ENCODE measurements around the gene NEO1. TPM values are rescaled to one million over a fixed set of nuclear protein-coding genes. Genes with fewer than 3 reads are reported as not detected.

NEO1 gene
- polyA plus RNA-seq, 1 donor from 2014 or later: 57.0 TPM

DNA sequence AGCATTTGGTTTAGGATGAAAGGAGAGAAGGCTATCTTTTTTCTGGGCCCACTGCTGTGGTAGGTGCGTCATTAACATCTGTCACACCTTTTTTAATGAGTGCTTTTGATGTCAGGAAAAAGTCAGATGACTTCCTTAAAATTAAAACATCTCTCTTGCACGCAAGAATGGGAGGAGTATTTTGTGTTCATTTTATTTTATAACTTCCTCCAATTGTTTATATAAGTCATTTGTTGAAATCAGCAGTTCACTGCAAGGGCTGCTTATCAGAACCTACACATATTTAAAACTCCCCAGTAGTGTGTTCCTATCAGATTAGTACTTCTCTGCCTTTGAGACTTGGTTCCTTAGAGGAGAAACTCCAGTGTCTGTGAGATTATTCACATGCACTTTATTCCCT is 143.8 kb downstream of the NEO1 start:
- TF ChIP-seq MXI1 (conservative IDR thresholded peaks at IDR 0.05; ENCODE audit: poor library complexity, severe bottlenecking) (no peak), TAF1 (IDR thresholded peaks at IDR 0.05; ENCODE audit: low read depth) (no peak), RAD21 (conservative IDR thresholded peaks at IDR 0.05) (no peak)
- TF ChIP-seq, protein P1, sequence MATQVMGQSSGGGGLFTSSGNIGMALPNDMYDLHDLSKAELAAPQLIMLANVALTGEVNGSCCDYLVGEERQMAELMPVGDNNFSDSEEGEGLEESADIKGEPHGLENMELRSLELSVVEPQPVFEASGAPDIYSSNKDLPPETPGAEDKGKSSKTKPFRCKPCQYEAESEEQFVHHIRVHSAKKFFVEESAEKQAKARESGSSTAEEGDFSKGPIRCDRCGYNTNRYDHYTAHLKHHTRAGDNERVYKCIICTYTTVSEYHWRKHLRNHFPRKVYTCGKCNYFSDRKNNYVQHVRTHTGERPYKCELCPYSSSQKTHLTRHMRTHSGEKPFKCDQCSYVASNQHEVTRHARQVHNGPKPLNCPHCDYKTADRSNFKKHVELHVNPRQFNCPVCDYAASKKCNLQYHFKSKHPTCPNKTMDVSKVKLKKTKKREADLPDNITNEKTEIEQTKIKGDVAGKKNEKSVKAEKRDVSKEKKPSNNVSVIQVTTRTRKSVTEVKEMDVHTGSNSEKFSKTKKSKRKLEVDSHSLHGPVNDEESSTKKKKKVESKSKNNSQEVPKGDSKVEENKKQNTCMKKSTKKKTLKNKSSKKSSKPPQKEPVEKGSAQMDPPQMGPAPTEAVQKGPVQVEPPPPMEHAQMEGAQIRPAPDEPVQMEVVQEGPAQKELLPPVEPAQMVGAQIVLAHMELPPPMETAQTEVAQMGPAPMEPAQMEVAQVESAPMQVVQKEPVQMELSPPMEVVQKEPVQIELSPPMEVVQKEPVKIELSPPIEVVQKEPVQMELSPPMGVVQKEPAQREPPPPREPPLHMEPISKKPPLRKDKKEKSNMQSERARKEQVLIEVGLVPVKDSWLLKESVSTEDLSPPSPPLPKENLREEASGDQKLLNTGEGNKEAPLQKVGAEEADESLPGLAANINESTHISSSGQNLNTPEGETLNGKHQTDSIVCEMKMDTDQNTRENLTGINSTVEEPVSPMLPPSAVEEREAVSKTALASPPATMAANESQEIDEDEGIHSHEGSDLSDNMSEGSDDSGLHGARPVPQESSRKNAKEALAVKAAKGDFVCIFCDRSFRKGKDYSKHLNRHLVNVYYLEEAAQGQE (IDR thresholded peaks at IDR 0.05; ENCODE audit: borderline replicate concordance): no peak
- Histone ChIP-seq H3K36me3 (ENCODE audit: insufficient read depth, low read length) (no peaks in the 10 kb centered on the region), H4K20me1 (ENCODE audit: insufficient read depth) (no peaks in the 10 kb centered on the region), H3K9me2 (ENCODE audit: insufficient read depth, low read length) (no peaks in the 10 kb centered on the region), H3K4me3 (ENCODE audit: low read length) (no peak overlapping the region), H2AFZ (ENCODE audit: low read depth, low read length) (no peak overlapping the region), H3K9ac (ENCODE audit: low read length) (no peak overlapping the region), H3K27me3 (ENCODE audit: insufficient read depth, low read depth, low read length) (no peaks in the 10 kb centered on the region), H3K79me2 (replicated peaks; ENCODE audit: insufficient read depth, low read length) (no peaks in the 10 kb centered on the region), H3K4me2 (ENCODE audit: low read length) (no peak overlapping the region), H3K27ac (ENCODE audit: low read length) (no peak overlapping the region), H3K9me3 (ENCODE audit: low read length) (no peaks in the 10 kb centered on the region), H3F3A (ENCODE audit: insufficient read depth, low read length, poor library complexity, severe bottlenecking) (no peaks in the 10 kb centered on the region)

GRCh38 chr15:73200339-73200738 is 148.1 kb downstream of the NEO1 start:
- H3K36me3 ChIP-seq (ENCODE audit: insufficient read depth, low read length): peaks cover 5% of the 10 kb centered on the region
- TF ChIP-seq EP300 (conservative IDR thresholded peaks at IDR 0.05; ENCODE audit: poor library complexity, severe bottlenecking): no peak
- TF ChIP-seq, protein P1 (IDR thresholded peaks at IDR 0.05; ENCODE audit: borderline replicate concordance): no peak
- no peak for TF ChIP-seq MXI1 (conservative IDR thresholded peaks at IDR 0.05; ENCODE audit: poor library complexity, severe bottlenecking)
- TF ChIP-seq POLR2AphosphoS5 (IDR thresholded peaks at IDR 0.05): no peak
- no peak for TF ChIP-seq CTCF (IDR thresholded peaks at IDR 0.05; ENCODE audit: poor library complexity, severe bottlenecking)
- no peak for TF ChIP-seq TAF1 (IDR thresholded peaks at IDR 0.05; ENCODE audit: low read depth)
- no peak for TF ChIP-seq RAD21 (conservative IDR thresholded peaks at IDR 0.05)
- TF ChIP-seq SMC3 (conservative IDR thresholded peaks at IDR 0.05; ENCODE audit: poor library complexity): no peak
- no peak for TF ChIP-seq EZH2 (IDR thresholded peaks at IDR 0.05; ENCODE audit: borderline replicate concordance, insufficient read depth, low read length, poor library complexity, severe bottlenecking)
- H3K27me3 ChIP-seq (ENCODE audit: insufficient read depth, low read depth, low read length): no peaks in the 10 kb centered on the region
- H3K9ac ChIP-seq (ENCODE audit: low read length): no peak overlapping the region
- H3K4me3 ChIP-seq (ENCODE audit: low read length): no peak overlapping the region
- no peaks in the 10 kb centered on the region for H3K9me2 ChIP-seq (ENCODE audit: insufficient read depth, low read length)
- H3K4me2 ChIP-seq (ENCODE audit: low read length): no peak overlapping the region
- no peaks in the 10 kb centered on the region for H4K20me1 ChIP-seq (ENCODE audit: insufficient read depth)
- no peaks in the 10 kb centered on the region for H3K9me3 ChIP-seq (ENCODE audit: low read length)
- no peak overlapping the region for H2AFZ ChIP-seq (ENCODE audit: low read depth, low read length)
- no peaks in the 10 kb centered on the region for H3F3A ChIP-seq (ENCODE audit: insufficient read depth, low read length, poor library complexity, severe bottlenecking)
- H3K79me2 ChIP-seq (replicated peaks; ENCODE audit: insufficient read depth, low read length): no peaks in the 10 kb centered on the region
- no peak overlapping the region for H3K27ac ChIP-seq (ENCODE audit: low read length)

Measured in neural cell (in vitro differentiated cells).